ENCODE measurements around the gene FAM107A. TPM values are rescaled to one million over a fixed set of nuclear protein-coding genes. Genes with fewer than 3 reads are reported as not detected.

Gene FAM107A
- polyA plus RNA-seq, 5 donors = 0.77 to 1.4 (median 1.3) TPM

DNA sequence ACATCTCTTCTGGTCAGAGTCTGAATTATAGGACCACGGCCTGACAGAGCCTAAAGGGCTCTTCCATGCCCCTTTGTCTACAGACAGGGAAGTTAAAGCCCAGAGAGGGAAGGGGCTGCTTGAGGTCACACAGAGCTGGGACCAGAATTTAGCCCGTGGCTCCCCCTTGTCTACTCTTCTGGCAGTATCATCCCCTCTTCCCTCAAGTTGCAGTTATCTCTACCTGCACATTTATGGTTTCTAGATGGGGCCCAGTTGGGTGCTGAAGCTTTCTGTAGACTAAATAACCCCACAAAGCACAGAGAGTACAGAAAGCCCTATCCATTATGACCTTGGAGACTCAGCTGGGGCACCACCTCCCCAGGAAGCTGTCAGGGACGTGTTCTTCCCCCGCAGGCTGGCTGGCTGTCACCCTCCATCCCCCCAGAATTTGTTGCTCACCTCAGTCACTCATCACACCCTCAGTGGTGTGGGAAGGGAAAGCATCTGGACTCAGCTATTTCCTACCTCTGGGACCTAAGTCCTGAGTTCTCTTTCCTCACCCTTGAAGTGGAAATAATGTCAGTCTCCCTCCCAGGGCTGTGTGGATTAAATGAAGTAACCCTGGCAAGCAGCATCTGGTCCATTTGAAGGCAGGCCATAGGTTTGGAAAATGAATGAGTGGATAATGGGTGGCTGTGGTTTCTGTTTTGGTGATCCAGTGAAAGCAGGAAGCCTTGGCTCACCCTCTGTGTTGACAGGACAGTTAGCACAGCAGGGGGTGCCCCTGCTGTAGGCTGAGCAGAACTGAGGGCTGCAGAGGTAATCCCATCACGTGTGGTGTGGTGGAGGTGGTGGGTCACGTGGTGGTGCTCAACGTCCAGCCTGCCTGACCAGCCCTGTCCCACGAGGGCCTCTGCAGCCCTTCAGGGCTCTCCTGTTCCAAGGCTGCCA is 56.5 kb downstream of the FAM107A start:
- no peak for DNase-seq

DNA sequence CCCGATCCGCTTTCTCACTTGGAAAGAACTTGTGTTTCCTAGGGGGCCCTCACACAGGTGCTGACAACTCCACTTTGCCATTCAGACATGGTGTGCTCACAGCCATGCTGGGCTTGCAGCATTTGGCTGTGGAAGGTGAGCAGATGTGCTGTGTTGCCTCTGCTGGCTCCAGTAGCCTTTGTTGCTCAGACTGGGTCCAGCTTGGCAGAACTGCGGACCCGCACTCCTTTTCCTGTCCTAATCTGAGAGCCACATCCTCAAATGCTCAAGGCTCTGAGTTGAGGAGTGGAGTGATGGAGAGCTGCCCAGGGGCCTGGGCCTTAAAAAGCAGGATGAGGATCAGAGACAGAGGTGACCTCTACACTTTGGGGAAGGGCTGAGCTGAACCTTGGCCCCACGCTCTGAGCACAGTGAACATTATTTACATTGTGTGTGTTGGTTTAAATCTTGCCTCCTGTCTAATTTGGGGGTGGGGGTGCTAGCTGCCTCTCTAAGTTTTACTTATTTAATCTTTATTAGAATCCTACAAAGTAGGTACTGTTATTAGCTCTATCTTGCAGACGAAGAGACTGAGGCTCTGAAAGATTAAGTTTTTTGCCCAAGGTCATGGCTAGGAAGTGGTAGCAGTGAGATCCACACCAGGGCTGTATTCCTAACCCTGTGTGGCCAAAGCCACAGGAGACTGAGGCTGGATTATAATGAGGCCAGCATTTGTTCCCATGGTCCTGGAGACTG is 57.4 kb downstream of the FAM107A start:
- no peak for DNase-seq

DNA sequence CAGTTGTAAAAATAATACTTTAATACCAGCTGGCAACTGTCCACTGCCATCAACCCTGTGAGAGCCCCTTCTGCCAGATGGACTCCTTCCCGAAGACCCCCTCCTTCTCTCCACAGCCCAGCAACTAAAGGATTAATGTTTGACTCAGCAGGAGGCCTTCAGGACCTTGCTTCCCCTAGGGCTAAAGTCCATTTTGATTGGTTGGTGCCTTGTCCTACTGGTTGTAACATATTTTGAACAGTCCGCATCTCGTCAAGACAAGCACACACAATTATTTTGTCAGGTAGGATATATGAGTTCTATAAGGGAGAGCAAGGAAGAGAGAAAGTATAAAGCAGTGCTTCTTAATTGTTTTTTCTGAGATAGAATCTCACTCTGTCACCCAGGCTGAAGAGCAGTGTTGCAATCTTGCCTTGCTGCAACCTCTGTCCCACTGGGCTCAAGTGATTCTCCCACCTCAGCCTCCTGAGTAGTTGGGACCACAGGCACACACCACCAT is 58.9 kb downstream of the FAM107A start:
- no peak for DNase-seq

DNA sequence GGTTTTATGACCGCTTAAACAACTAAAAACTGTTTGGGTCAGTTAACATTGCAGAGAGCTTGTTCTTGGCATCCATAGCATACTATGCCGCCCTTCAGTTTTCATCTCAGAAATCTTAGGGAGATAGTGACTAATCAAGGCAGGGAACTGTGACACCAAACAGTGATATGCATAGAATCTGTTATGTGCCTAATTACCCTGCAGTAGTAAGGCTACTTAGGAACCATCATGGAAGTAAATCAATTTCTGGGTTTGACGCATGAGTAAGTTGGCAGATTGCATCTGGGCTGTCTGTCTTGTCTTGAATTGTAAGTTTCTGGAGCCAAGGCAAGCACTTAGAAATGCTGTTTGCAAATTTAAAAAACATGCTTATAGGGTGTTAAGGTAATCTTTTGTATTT is 62.8 kb downstream of the FAM107A start:
- DNase-seq = no peak

Other genes starting within 250 kb of the FAM107A start
- gene PXK, start 244.5 kb downstream of the FAM107A start, polyA plus RNA-seq (ENCODE audit: insufficient read depth in 1 of 5, insufficient read length in 5 of 5, low replicate concordance in 1 of 5) = 10 to 100 TPM; 24.2 to 38.7 (median 35.7) TPM
- 10 to 100 TPM; 76.4 to 96.3 (median 85.3) TPM for gene PDHB, start 143.6 kb downstream of the FAM107A start, polyA plus RNA-seq (ENCODE audit: insufficient read depth in 1 of 5, insufficient read length in 5 of 5, low replicate concordance in 1 of 5)
- 10 to 100 TPM; 15.3 to 25.3 (median 19.3) TPM for gene KCTD6, start 85.3 kb downstream of the FAM107A start, polyA plus RNA-seq (ENCODE audit: insufficient read depth in 1 of 5, insufficient read length in 5 of 5, low replicate concordance in 1 of 5)
- gene ACOX2, start 40.2 kb downstream of the FAM107A start, polyA plus RNA-seq (ENCODE audit: insufficient read depth in 1 of 5, insufficient read length in 5 of 5, low replicate concordance in 1 of 5) = 10 to 100 TPM; 43.3 to 62.0 (median 51.1) TPM
- 1 to 10 TPM; 2.6 to 4.8 (median 3.7) TPM for gene FAM3D, start 89.4 kb upstream of the FAM107A start, polyA plus RNA-seq (ENCODE audit: insufficient read depth in 1 of 5, insufficient read length in 5 of 5, low replicate concordance in 1 of 5)